HG03378 (cell line): Measurements from ENCODE around the gene NAPEPLD.
"Not testable (repeated sequence)": the region's sequence is repeated elsewhere in the genome, so short reads cannot be mapped to it uniquely, and the experiment has no call there.

ENCODE experiments used
- ATAC-seq: cut with Tn5 transposase; IDR thresholded peaks from one replicate; pipeline ENCODE4 v1.9.1; 2021; ENCODE audit warnings: mild to moderate bottlenecking, moderate library complexity; ENCODE audit not compliant: unreplicated experiment

NAPEPLD gene

GRCh38 chr7:103144754-103145153, 4.1 kb downstream of the NAPEPLD start:
- not testable (repeated sequence) for ATAC-seq

GRCh38 chr7:103143868-103144267, 5.0 kb downstream of the NAPEPLD start:
- ATAC-seq, result no peak

DNA sequence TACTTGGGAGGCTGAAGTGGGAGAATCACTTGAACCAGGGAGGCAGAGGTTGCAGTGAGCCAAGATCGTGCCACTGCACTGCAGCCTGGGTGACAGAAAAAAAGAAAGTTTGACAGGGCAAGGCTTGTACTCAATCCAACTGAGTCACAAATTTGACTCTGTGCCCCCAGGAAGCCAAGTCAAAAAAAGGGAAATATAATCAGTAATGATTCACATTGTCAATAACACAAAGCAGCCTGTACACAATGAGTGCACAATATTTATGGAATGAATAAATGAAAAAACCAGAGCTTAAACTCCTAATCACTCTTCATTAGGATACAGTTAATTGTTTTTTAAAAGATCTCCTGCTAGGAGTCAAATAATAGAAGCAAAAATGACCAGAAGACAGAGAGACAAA, 6.4 kb downstream of the NAPEPLD start:
- no peak for ATAC-seq

GRCh38 chr7:103141753-103142404, 7.0 kb downstream of the NAPEPLD start:
- ATAC-seq, result no peak

- ATAC-seq, result no peak
These were observed 8.2 kb downstream of the NAPEPLD start for GRCh38 chr7:103140685-103141084.

DNA sequence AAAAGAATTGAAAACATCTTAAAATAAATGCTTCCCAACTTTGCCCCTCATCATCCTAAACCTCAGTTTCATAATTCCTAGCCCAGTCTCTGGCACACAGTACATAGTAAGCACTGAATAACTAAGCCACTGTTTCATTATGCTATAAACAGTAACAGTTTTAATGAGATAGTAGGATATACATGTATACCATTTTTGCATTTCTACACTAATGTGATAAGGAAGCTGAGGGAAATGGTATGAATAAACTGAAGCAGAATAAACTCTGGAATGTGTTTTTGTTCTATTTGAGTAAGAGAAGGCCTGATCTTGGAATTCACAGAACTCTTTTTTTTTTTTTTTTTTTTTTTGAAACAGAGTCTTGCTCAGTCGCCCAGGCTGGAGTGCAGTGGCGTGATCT, 8.8 kb downstream of the NAPEPLD start:
- ATAC-seq, result no peak

DNA sequence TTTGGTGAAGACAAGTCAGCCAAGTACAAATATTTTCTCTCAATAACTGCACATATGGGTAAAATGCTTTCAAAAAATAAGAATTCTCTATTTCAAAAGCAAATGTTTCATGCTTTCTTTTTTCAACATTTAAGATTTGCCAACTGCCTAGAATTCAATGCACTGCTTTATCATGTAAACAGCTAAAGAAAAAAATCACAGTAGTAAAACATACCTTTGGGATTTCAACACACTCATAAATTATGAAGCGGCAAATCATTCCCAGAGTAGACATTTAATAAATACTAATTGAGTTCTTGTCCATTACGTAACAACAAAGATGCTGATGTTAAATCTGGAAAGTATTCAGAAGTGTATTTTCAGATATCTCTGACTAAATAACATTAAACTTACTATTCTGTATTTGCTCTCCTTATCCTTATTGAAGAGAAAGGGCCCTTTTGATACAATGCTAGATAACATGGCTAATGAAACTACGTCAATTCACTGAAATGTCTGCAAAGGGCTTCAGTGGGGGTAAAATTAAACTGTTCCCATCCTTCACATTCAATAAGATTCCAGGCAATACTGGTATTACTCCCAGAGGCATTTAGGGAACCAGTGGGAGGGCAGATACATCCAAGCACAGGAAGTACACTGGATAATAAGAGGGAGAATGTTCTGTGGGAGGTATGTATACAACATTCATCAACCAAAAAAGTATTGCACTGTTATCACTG, 13.9 kb downstream of the NAPEPLD start:
- no peak for ATAC-seq

DNA sequence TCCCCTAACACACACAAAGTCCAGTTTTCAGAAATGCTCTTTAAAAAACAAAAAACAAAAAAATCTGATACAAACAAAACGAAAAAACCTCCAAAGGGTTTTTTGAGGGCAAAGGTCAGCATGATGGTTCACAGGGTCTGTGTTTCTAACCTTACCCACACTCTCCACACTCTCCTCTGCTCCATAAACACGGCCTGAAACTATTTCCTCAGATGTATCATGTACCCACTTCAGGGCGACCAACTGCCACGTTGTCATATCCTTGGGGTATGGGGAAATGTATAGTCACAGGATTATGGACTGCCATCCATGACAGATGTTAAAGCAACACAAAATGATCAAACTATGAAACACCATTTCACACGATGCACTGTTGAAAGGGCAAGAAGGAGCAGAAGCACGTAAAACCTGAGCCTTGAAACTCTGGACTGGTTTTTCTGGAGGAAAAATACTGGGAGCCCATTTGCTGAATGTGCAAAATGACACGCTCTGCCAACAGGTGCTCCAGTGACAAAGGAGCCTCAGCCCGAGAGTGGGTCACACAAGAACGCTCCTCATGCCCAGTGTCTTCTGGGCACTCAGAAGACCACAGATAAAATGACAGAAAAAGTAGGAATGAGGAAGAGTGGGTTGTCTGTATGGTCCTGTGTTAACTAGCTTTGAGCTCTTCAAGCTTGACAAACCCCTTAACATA, 15.8 kb downstream of the NAPEPLD start:
- no peak for ATAC-seq

DNA sequence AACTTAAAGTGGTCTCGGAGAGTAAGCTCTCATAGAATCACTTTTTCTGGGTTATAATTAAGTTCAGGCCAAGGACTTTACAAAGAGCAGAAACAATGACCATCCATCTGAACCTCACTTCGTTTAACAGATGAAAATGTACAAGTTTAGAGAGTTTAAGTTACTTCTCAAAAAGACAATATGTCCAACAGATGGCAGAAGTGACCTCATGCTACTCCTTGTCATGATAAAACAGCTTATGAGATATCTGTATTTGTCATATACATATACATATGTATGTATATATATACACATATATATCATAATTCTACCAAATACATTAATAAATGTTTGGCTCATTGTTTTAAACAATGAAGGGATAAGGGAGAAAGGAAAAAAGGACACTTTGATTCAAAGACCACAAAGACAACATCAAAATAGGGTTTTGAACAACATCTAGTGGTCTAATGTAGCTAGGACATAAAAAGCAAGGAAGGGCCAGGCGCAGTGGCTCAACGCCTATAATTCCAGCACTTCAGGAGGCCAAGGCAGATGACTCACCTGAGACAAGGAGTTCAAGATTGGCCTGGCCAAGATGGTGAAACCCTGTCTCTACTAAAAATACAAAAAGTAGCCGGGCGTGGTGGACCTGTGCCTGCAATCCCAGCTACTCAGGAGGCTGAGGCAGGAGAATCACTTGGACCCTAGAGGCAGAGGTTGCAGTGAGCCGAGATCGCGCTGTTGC, 17.8 kb downstream of the NAPEPLD start:
- ATAC-seq, result no peak

DNA sequence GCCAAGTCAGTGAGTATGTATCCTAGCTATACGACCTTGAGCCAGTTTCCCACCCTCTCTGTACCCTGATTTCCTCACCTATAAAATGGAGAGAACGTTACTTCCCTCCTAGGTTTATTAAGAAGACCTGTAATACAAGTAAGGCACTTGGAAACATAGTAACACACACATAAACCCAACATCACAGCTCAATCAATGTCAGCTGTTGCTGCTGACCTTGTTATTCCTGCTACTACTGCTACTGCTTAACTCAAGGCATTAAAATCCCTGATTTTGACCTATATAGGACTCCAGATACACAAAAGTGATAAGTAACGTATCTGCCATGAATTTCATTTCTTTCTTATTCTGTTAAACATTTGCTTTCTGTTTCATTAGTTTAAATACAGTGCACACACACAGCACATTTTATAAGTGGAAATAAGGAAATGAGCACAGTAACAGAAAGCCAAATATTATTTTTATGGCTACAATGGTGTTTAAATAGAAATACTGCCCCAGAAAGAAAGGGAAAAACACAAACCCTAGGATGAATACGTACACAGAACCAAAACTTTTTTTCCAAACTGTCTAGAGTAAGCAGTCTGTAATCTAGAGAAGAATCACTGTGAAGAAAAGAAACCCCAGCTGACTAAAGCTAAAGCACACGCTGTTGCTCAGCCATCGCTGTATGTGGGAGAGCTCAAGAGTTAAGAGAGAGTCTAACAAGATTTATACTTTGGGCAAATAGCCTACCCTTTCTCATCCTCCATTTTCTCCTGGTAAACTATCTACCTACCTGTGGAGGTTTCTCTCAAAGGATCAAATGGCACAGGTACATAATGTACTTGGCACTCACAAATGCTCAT, 19.0 kb downstream of the NAPEPLD start:
- ATAC-seq, result no peak

GRCh38 chr7:103127006-103127405, 21.9 kb downstream of the NAPEPLD start:
- ATAC-seq, result no peak

DNA sequence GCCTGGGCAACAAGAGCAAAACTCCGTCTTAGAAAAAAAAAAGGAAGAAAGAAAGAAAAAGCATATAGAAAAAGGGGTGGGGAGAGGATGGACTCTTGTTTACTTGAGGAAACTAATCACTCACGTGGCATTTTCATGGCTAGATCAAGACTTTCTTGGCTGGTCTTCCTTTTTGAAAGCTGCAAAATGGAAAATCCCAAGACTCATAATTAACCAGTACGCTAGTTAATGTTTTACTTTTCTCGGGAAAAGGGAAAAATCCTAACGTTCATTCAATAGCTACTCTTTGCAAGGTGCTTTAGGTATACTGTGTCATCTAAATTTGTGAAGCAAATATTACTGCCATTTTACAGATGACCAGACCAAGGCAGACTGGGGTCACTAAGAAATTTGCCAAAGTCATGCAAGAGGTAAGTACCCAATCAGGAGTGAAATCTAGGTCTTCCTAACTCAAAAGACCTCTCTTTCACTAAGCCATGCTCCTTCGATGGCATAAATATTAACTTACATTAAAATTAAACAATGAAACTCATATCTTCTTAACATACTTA, 24.4 kb downstream of the NAPEPLD start:
- ATAC-seq, result no peak

DNA sequence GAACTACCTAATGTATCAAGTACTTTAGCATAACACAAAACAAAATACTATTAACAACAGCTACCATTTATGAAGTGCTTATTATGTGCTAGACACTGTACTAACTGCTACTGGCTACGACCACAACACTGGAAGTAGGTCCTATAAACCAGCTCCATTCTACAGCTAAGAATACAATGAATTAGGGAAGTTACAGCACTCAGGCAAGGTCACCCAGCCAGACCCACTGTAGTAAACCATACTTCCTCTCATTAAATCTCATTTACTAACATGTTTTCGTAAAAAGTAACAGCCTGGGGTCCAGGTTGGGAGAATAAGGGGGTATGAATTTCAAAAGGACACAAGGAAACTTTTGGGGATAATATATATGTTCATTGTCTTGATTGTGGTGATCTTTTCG, 25.4 kb downstream of the NAPEPLD start:
- ATAC-seq, result no peak

GRCh38 chr7:103121641-103122040, 27.3 kb downstream of the NAPEPLD start:
- no peak for ATAC-seq

DNA sequence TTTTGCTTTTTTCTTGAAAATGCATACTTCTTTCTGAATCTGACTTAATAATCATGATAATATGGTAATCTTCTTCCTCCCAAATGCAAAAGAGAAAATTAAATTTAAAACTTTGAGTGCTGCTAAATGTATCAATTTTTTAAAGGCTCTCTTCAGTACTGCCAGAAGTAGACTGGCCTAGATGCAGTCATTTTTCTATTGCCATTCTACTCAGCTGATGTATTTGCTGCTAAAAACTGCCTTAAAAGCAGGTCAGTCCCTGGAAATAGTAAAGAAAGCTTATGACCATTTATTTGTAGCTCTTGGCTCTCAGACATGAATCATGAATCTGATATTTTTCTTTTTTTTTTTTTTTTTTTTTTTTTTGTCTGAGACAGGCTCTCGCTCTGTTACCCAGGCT, 28.5 kb downstream of the NAPEPLD start:
- ATAC-seq, result no peak

DNA sequence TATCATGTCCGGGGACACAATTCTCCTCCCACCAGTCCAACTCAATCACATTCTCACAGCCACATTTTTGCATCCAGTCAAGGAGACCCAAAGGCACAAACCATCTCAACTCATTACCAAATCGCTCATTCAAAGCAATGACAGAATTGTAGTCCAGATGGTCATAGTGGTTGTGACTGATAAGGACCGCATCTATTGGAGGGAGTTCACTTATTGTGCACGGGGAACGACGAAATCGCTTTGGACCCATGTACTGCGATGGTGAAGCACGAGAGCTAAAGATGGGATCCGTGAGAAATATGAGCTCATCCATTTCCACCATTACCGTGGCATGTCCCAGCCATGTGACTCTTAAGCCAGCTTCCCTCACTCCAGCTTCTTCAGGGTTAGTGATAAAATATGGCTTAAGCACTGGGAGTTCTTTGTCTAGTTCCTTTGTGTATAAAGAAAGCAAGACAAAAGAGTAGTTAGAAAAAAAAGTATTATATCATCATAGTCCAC, 29.1 kb downstream of the NAPEPLD start:
- no peak for ATAC-seq

DNA sequence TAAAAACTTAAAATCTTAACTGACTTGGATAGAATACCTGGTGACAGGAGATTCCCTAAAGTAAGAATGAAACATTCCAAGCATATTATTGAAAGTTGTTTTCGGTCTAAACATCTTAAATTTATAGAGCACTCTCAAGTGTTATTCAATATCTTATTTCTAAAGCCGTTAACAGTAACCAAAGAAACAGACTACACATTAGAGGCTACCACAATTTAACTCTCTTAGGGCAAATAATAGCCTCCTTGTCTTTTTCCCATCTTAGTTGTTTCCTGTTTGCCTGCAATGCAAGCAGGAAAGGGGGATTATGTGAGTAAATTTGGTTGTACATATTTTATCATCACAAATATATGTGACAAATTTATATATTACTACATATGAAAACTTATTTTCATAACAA, 31.4 kb downstream of the NAPEPLD start:
- no peak for ATAC-seq

- no peak for ATAC-seq
These were observed 31.9 kb downstream of the NAPEPLD start for GRCh38 chr7:103116991-103117390.

- no peak for ATAC-seq
These were observed 32.4 kb downstream of the NAPEPLD start for GRCh38 chr7:103116511-103116910.

- no peak for ATAC-seq
These were observed 33.1 kb downstream of the NAPEPLD start for GRCh38 chr7:103115771-103116170.
